HCT116 (cell line): ENCODE results near the gene SH3GL1. TPM values are rescaled to one million over a fixed set of nuclear protein-coding genes. Genes with fewer than 3 reads are reported as not detected.

Source experiments
- ATAC-seq: fragments of 200-7000 bp; cut with Tn5 transposase; 2 replicates; pipeline ENCODE4 v1.9.1; 2020; ENCODE audit warnings: mild to moderate bottlenecking, moderate library complexity
- BruUV-seq: library from RNA; stranded (reverse); fragments of 400-500 nt; replicated peaks from 2 replicates; lab custom pipeline; 2021; lab: Mats Ljungman, UMichigan
- CTCF ChIA-PET: fragments of 300-600 bp; sonication (Branson Sonifier 250); formaldehyde crosslinking; loops from one replicate; lab custom pipeline; 2021; ENCODE audit warnings: antibody characterized with exemption; lab: Charles Lee
- POLR2A ChIA-PET: fragments of 300-600, 350-600 bp; sonication (Branson Sonifier 250); formaldehyde crosslinking; loops from one replicate; lab custom pipeline; 2021; ENCODE audit warnings: antibody characterized with exemption; lab: Charles Lee
- RAD21 ChIA-PET, 2 experiments: fragments of 300-600 bp; sonication (Branson Sonifier 250); formaldehyde crosslinking; loops; one replicate each; lab custom pipeline; 2023; ENCODE audit warnings: low total read pairs in 2 of 2; ENCODE audit not compliant: uncharacterized antibody in 2 of 2, unreplicated experiment in 2 of 2, low non-redundant PET in 1 of 2; lab: Charles Lee
- DNase-seq: peaks from one replicate; pipeline ENCODE4 v3.0.0-alpha.2; 2010; ENCODE audit warnings: low read depth, low spot score
- H2AFZ ChIP-seq: fragments of 200-600 bp; shearing (Covaris generic), sonication (generic); 2 replicates; pipeline ENCODE4 v1.6.1; 2017; ENCODE audit warnings: low read depth, mixed run types, mixed read lengths, antibody characterized with exemption, low read length; ENCODE audit not compliant: poor library complexity, severe bottlenecking
- H3K27ac ChIP-seq: 2 replicates; pipeline ENCODE4 v1.5.1; 2012; ENCODE audit warnings: low read depth, low read length
- H3K27me3 ChIP-seq: fragments of 200-600 bp; sonication (generic); 2 replicates; pipeline ENCODE4 v1.6.1; 2016; ENCODE audit warnings: mixed run types, low read length, mixed read lengths; ENCODE audit not compliant: insufficient read depth
- H3K36me3 ChIP-seq, 2 experiments: fragments of 200-500 bp in 1 of 2; fragments of 200-600 bp in 1 of 2; sonication (Bioruptor generic) in 1 of 2; sonication (generic) in 1 of 2; 2 replicates each; pipeline versions ENCODE4 v1.5.1 to v1.6.1; 2014 to 2016; ENCODE audit warnings: low read length in 2 of 2, inconsistent platforms in 1 of 2, mixed read lengths in 1 of 2, mixed run types in 1 of 2; ENCODE audit not compliant: insufficient read depth in 2 of 2, control insufficient read depth in 1 of 2
- H3K4me1 ChIP-seq, 2 experiments: fragments of 200-600 bp in 1 of 2; sonication (generic) in 1 of 2; 2 replicates each; pipeline versions ENCODE4 v1.5.1 to v1.6.1; 2012 to 2017; ENCODE audit warnings: low read length in 2 of 2, inconsistent platforms in 1 of 2, mild to moderate bottlenecking in 1 of 2, mixed read lengths in 1 of 2, mixed run types in 1 of 2, moderate library complexity in 1 of 2; ENCODE audit not compliant: insufficient read depth in 2 of 2, control insufficient read depth in 1 of 2
- H3K4me2 ChIP-seq: fragments of 200-600 bp; sonication (generic); 2 replicates; pipeline ENCODE4 v1.6.1; 2017; ENCODE audit warnings: mixed run types, low read length, mixed read lengths
- H3K4me3 ChIP-seq, 2 experiments: fragments of 200-600 bp in 1 of 2; sonication (generic) in 1 of 2; replicated peaks in 1 of 2; 2 replicates each; pipeline ENCODE4 v1.5.1; 2011 to 2016; ENCODE audit warnings: low read length in 2 of 2, control low read depth in 1 of 2, low read depth in 1 of 2, mild to moderate bottlenecking in 1 of 2, mixed read lengths in 1 of 2, mixed run types in 1 of 2
- H3K79me2 ChIP-seq: fragments of 200-600 bp; sonication (generic); 2 replicates; pipeline ENCODE4 v1.6.1; 2017; ENCODE audit warnings: mild to moderate bottlenecking, mixed run types, low read length, moderate library complexity, mixed read lengths; ENCODE audit not compliant: insufficient read depth
- H3K9ac ChIP-seq: fragments of 200-600 bp; sonication (generic); 2 replicates; pipeline ENCODE4 v1.6.1; 2016; ENCODE audit warnings: low read length, mixed read lengths
- H3K9me2 ChIP-seq: fragments of 200-600 bp; sonication (generic), shearing (Covaris generic); 2 replicates; pipeline ENCODE4 v1.6.1; 2017; ENCODE audit warnings: mixed run types, mild to moderate bottlenecking, moderate library complexity; ENCODE audit not compliant: insufficient read depth
- H3K9me3 ChIP-seq, 2 experiments: fragments of 200-500 bp in 1 of 2; fragments of 200-600 bp in 1 of 2; sonication (Bioruptor generic) in 1 of 2; sonication (generic) in 1 of 2; 2 replicates each; pipeline ENCODE4 v1.6.1; 2014 to 2017; ENCODE audit warnings: low read length in 2 of 2, mixed read lengths in 2 of 2, inconsistent platforms in 1 of 2, low read depth in 1 of 2, mild to moderate bottlenecking in 1 of 2, mixed run types in 1 of 2, moderate library complexity in 1 of 2; ENCODE audit not compliant: control insufficient read depth in 1 of 2, insufficient read depth in 1 of 2
- H4K20me1 ChIP-seq: fragments of 200-600 bp; sonication (generic), shearing (Covaris generic); 2 replicates; pipeline ENCODE4 v1.6.1; 2017; ENCODE audit warnings: mixed run types, mild to moderate bottlenecking, moderate library complexity; ENCODE audit not compliant: insufficient read depth
- CEBPB ChIP-seq: IDR thresholded peaks from 2 replicates; pipeline ENCODE4 v1.6.1; 2012; ENCODE audit warnings: low read depth
- ELF1 ChIP-seq: IDR thresholded peaks from 2 replicates; pipeline ENCODE4 v1.6.1; 2012; ENCODE audit warnings: low read depth, borderline replicate concordance
- EZH2phosphoT487 ChIP-seq: fragments of 200-600 bp; IDR thresholded peaks from 2 replicates; pipeline ENCODE4 v1.6.1; 2018; ENCODE audit warnings: antibody characterized with exemption, borderline replicate concordance
- POLR2A ChIP-seq: IDR thresholded peaks from 2 replicates; pipeline ENCODE4 v1.7.0; 2011; ENCODE audit warnings: borderline replicate concordance; ENCODE audit not compliant: insufficient read depth, insufficient read length; ENCODE audit errors: extremely low read depth
- POLR2AphosphoS5 ChIP-seq: IDR thresholded peaks from 2 replicates; pipeline ENCODE4 v1.6.1; 2011; ENCODE audit warnings: mild to moderate bottlenecking, low read depth, low read length, moderate library complexity
- SIN3A ChIP-seq: IDR thresholded peaks from 2 replicates; pipeline ENCODE4 v1.6.1; 2012; ENCODE audit warnings: low read depth
- SP1 ChIP-seq: IDR thresholded peaks from 2 replicates; pipeline ENCODE4 v1.6.1; 2012; ENCODE audit warnings: low read depth
- SRF ChIP-seq: IDR thresholded peaks from 2 replicates; pipeline ENCODE4 v1.6.1; 2012; ENCODE audit warnings: low read depth
- YY1 ChIP-seq: IDR thresholded peaks from 2 replicates; pipeline ENCODE4 v1.6.1; 2011; ENCODE audit warnings: low read length, low read depth, moderate library complexity, mild to moderate bottlenecking; ENCODE audit not compliant: insufficient replicate concordance; ENCODE audit errors: extremely low read depth
- ZFX ChIP-seq: fragments of 450-650 bp; IDR thresholded peaks from 2 replicates; pipeline ENCODE4 v1.6.1; 2017
- ZNF274 ChIP-seq: fragments of 200-500 bp; sonication (Bioruptor generic); IDR thresholded peaks from 2 replicates; pipeline ENCODE4 v1.6.1; 2014; ENCODE audit warnings: mild to moderate bottlenecking, low read depth, low read length, inconsistent platforms
- intact Hi-C: fragments of 100-400 bp; cut with micrococcal nuclease; formaldehyde crosslinking; loops from 2 replicates; pipeline ENCODE4 v1.10.0; 2022
- total RNA-seq: library from RNA; stranded (reverse); gene quantifications from one replicate; pipeline ENCODE4 v1.2.1, GENCODE V29; 2021; ENCODE audit not compliant: unreplicated experiment
- TF ChIP-seq, protein P1 (sequence below): IDR thresholded peaks from 2 replicates; pipeline ENCODE4 v1.6.1; 2011; ENCODE audit warnings: mild to moderate bottlenecking, low read length, moderate library complexity; ENCODE audit not compliant: insufficient replicate concordance; ENCODE audit errors: extremely low read depth
- TF ChIP-seq, protein P2 (sequence below): IDR thresholded peaks from 2 replicates; pipeline ENCODE4 v1.6.1; 2012

The SH3GL1 gene
- total RNA-seq, 1 experiment from 2014 or later = 86.0 TPM

DNA sequence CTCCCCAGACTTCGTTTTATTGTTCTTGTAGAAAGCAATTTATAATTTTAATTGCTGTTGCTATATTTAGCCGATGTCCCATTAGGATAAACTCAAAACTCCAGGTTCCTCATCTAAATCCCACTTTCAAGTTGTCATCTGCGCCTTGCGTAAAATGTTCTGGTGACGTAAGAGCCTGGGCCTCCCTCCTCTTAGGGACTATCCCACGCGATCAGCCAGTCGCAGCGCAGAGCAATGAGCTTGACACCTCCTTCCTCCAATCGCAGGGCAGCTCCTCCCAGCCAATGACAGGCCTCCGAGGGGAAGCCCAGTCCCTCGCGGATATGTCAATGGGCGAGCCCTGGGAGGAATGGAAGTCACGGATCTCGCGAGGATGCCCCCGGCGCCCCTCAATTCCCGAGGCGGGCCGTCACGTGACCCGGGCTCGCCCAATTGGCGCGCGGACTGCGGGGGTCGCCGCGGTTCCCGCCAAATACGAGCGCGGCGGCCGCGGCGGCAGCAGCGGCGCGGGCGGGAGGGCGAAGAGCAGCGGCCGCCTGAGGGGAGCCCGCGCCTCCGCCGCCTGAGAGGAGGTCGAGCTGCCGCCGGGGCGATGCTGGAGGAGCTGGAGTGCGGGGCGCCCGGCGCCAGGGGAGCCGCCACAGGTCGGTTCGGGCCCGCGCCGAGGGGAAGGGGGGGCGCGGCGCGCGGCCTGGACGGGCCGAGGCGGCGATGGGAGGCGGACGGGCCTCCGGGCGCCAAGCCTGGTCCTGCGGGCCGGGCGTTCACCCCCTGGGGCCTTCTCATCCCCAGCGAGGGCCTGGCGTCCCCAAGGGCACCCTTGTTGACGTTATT is 2.0 kb upstream of the SH3GL1 start, which contains the start of gene CHAF1A:
Gene CHAF1A (plus strand): TSS at position 470 of the 834 bp plus-strand sequence. CDS start 123 bp downstream, at position 593.
- intact Hi-C loops = loop anchor here (5.0 kb wide), 1 partner anchor 40 kb away; no protein-coding TSS in a partner anchor
- no peak within 1 kb of the TSS for H2AFZ ChIP-seq
- peaks cover 0 to 21% of the 10 kb centered on the region in 2 experiments; a peak in 3 of 4 replicates for H3K36me3 ChIP-seq
- ATAC-seq (peak; percentile 91), DNase-seq (peak; percentile 100)
- H3K9me3 ChIP-seq = no peaks in the 10 kb centered on the region
- ChIA-PET POLR2A (interaction anchor here (0.8 to 1.5 kb wide), 4 partner anchors 36 to 69 kb away, joined by 4 to 8 read pairs (median 6); partner anchors contain the start of genes HDGFL2 and MPND), RAD21 (no interaction called here), CTCF (interaction anchor here (0.6 to 2.2 kb wide), 10 partner anchors 12 to 389 kb away, joined by 3 to 25 read pairs (median 3); partner anchors contain the start of gene FEM1A)
- H3K27ac ChIP-seq = peak within 1 kb of the TSS; percentile 85
- H3K4me3 ChIP-seq = peak within 1 kb of the TSS; percentile 88 to 100
- H3K4me1 ChIP-seq = peaks cover 16 to 44% of the 10 kb centered on the region in 2 experiments
- H3K9me2 ChIP-seq = no peaks in the 10 kb centered on the region
- H3K4me2 ChIP-seq = peak within 1 kb of the TSS; percentile 98
- no TSS peak for BruUV-seq
- TF ChIP-seq POLR2AphosphoS5 (peak; percentile 54), ZNF274 (no peak), YY1 (peak; percentile 20), ELF1 (no peak), POLR2A (peak; percentile 47), CEBPB (peak; percentile 74; the same call in 1 of the 2 replicates), SIN3A (0 out of 2 replicates have a peak, but pooled peaks have one; percentile 43), EZH2phosphoT487 (no peak), ZFX (peak; percentile 92), SRF (peak; percentile 35; the same call in 1 of the 2 replicates), SP1 (peak; percentile 98)
- TF ChIP-seq, protein P1, sequence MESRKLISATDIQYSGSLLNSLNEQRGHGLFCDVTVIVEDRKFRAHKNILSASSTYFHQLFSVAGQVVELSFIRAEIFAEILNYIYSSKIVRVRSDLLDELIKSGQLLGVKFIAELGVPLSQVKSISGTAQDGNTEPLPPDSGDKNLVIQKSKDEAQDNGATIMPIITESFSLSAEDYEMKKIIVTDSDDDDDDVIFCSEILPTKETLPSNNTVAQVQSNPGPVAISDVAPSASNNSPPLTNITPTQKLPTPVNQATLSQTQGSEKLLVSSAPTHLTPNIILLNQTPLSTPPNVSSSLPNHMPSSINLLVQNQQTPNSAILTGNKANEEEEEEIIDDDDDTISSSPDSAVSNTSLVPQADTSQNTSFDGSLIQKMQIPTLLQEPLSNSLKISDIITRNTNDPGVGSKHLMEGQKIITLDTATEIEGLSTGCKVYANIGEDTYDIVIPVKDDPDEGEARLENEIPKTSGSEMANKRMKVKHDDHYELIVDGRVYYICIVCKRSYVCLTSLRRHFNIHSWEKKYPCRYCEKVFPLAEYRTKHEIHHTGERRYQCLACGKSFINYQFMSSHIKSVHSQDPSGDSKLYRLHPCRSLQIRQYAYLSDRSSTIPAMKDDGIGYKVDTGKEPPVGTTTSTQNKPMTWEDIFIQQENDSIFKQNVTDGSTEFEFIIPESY = peak; percentile 97
- TF ChIP-seq, protein P2, sequence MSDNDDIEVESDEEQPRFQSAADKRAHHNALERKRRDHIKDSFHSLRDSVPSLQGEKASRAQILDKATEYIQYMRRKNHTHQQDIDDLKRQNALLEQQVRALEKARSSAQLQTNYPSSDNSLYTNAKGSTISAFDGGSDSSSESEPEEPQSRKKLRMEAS = peak; percentile 55; the same call in 1 of the 2 replicates
- H3K9ac ChIP-seq = peak within 1 kb of the TSS; percentile 99
- no peaks in the 10 kb centered on the region for H3K27me3 ChIP-seq
- H4K20me1 ChIP-seq = peaks cover 20% of the 10 kb centered on the region
- peaks cover 77% of the 10 kb centered on the region for H3K79me2 ChIP-seq
